G401 (cell line): ENCODE measurements around the gene SLC25A34. TPM values are rescaled to one million over a fixed set of nuclear protein-coding genes. Genes with fewer than 3 reads are reported as not detected.

Source experiments
- DNase-seq: peaks from one replicate; pipeline ENCODE4 v3.0.0-alpha.2; 2015; ENCODE audit warnings: low spot score
- in situ Hi-C: cut with HindIII; loops from 2 replicates; pipeline ENCODE4 v1.10.0; 2016; ENCODE audit warnings: low sequenced_read_pairs, mixed read lengths
- total RNA-seq: library from RNA; depleted of rRNA; stranded (reverse); fragments of >200 nt; shearing (Covaris generic); gene quantifications from 2 replicates; pipeline ENCODE4 v1.2.3, GENCODE V29; 2014

Gene SLC25A34
- total RNA-seq, 1 experiment from 2014 or later, result 0.75 TPM

DNA sequence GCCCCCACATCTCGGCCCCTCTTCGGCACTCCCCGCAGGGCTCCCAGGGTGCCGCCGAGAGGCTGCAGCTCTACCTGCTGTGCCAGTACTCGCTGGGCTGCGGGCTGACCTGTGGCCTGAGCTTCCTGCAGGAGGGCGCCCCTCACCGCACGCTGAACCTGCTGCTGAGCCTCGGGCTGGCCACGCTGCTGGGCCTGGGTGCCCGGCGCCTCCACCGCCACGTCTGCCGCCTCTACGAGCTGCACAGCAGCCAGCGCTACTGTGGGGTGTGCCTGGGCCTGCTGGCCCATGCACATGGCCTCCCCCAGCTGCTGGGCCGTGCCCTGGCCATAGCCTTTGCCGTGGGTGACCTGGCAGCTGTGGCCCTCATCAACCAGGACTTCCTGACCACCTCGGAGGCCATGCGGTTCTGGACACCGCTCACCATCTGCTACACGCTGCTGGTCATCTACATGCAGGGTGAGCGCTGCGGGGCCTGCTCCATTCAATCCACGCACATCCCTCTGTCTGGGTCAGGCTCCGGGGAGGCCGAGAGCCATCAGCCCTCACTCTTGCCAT, 8.1 kb downstream of the SLC25A34 start:
- in situ Hi-C loops, result loop anchor here (25.0 kb wide), 1 partner anchor 157 kb away; the partner anchor contains the start of gene AGMAT
- DNase-seq, result no peak

DNA sequence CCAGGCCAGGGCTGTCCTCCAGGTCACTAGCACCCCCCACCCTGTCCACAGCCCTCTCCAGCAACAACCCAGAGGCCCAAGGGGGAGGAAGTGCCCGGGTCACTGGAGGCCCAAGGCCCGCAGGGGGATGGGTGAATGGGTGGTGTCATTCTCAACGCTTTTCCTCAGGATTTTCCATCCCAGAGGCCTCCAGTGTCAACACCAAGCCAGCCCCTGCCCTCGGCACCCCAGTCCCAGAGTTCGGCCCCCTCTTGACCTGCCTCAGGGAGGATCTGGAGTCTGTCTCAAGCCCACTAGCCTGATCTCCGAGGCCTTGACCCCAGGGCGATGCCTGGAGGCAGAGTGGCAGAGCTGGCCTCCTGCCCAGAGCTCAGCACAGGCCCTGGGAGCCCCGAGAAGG, 11.3 kb downstream of the SLC25A34 start:
- in situ Hi-C loops, result loop anchor here (25.0 kb wide), 1 partner anchor 160 kb away; the partner anchor contains the start of gene AGMAT
- DNase-seq, result no peak

DNA sequence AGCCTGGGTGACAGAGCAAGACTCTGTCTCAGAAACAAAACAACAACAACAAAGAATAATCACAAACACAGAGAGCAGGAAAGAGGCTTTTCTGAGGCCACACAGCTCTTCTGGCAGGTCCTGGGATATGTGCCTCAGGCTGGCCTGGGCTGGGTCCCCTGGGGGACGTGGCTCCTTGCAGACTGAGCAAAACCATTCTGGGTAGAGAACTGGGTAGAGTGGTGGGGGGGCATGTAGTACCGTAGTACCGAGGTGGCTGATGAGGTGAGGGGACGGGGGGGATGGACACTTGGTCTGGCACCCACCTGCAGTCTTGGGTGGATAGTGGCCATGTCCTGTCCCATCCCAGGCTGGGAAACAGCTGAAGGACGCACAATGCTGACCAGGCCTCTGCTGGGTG, 12.2 kb downstream of the SLC25A34 start:
- DNase-seq, result no peak
- in situ Hi-C loops, result loop anchor here (25.0 kb wide), 1 partner anchor 161 kb away; the partner anchor contains the start of gene AGMAT

GRCh38 chr1:15748690-15749398, 12.8 kb downstream of the SLC25A34 start:
- in situ Hi-C loops, result loop anchor here (25.0 kb wide), 1 partner anchor 162 kb away; the partner anchor contains the start of gene AGMAT
- no peak for DNase-seq

DNA sequence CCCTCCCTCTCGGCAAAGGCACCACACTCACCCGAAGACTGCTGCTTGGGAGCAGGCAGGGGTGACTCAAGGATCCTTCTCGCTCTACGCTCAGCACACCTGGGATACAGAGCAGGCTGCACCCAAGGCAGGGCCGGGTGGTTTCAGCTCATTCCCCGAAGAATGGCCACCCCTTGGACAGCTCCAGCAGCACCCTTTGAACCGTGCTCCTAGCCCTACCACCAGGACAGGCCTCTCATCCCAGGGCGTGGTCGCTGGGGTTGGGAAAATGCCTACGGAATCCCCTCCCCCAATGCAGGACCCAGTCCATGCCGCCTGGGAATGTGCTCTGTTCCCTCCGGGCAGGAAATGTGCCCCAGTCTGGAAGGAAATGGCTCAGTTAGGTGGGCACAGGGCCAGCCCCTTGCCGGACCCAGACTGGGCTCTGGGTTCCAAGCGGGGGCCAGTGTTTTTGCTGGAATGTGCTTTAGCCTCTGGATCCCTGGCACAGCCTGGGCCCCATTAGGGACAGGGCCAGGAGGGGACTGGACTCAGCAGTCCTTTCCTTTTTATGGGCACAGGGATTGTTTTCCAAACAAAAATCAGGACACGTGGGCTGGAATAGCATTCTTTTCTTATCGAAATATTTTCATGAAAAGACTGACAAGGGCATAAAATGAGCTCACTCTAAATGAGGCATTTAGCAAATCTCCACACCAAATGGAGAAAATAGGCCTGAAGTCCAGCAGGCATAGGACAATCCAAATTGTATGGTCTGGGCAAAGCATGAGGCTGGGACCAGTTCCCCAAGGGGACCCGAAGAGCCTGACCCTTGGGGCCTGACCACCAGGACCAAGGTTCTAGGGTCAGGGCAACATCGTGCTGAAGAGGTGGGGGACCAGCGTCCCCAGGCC, 13.6 kb downstream of the SLC25A34 start:
- no peak for DNase-seq
- in situ Hi-C loops, result loop anchor here (25.0 kb wide), 1 partner anchor 162 kb away; the partner anchor contains the start of gene AGMAT

- DNase-seq, result no peak
- in situ Hi-C loops, result no loop called here
Measured at GRCh38 chr1:15750924-15751323, 14.9 kb downstream of the SLC25A34 start.

- DNase-seq, result no peak
Measured at GRCh38 chr1:15751717-15752116, 15.7 kb downstream of the SLC25A34 start.

GRCh38 chr1:15753776-15754175, 17.7 kb downstream of the SLC25A34 start:
- in situ Hi-C loops, result no loop called here
- no peak for DNase-seq

More at GRCh38 chr1:15751717-15752116, 15.7 kb downstream of the SLC25A34 start:
- in situ Hi-C loops, result no loop called here

DNA sequence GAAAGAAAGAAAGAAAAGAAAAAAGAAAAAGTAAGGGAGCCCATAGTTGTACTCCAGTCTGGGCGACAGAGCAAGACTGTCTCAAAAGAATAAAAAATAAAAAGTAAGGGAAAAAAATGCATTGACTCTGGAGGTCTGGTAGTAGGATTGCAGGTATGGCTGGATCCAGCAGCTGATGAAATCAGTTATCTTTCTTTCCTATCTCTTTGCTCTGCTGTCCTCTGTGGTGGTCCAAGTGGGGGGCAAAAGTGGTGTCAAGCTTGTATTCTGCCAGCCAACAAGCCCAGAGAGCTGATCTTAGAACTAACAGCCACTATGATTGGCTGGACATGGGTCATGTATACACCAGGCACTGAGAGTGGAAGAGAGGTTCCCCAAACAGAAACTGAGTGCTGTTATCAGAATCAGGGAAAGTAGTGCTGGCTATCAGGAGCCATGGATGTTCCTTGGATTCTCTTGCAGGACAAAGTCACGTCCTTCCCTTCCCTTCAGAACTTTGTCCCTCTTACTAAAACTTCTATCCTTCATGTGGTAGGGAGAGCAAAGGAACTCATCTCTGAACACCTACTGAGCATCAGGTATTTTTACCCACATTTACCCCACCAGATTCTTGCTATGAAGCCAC, 19.1 kb downstream of the SLC25A34 start:
- in situ Hi-C loops, result no loop called here
- DNase-seq, result no peak

DNA sequence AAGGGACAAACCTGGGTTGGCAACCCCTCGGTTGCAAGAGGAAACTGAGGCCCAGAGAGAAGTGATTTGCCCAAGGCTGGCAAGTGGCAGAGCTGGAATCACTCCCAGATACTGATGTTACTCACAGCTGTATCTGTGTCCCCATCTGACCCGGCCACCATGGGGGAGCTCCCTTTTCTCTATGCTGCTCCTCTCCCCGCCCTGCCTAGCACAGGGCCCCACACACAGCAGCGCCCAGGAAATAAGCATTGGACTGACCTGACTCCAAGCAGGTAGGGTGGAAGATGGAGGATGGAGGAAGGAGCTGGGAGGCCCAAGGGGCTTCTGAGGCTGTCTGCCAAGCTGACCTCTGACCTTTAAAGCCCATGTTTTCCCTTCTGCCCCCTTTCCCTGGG, 19.6 kb downstream of the SLC25A34 start:
- in situ Hi-C loops, result no loop called here
- DNase-seq, result no peak

GRCh38 chr1:15756143-15757015, 20.3 kb downstream of the SLC25A34 start:
- in situ Hi-C loops, result no loop called here
- DNase-seq, result no peak

- DNase-seq, result no peak
- in situ Hi-C loops, result no loop called here
Measured at GRCh38 chr1:15757016-15757543, 21.0 kb downstream of the SLC25A34 start.

- in situ Hi-C loops, result no loop called here
- DNase-seq, result no peak
Measured at GRCh38 chr1:15757575-15758342, 21.7 kb downstream of the SLC25A34 start.

DNA sequence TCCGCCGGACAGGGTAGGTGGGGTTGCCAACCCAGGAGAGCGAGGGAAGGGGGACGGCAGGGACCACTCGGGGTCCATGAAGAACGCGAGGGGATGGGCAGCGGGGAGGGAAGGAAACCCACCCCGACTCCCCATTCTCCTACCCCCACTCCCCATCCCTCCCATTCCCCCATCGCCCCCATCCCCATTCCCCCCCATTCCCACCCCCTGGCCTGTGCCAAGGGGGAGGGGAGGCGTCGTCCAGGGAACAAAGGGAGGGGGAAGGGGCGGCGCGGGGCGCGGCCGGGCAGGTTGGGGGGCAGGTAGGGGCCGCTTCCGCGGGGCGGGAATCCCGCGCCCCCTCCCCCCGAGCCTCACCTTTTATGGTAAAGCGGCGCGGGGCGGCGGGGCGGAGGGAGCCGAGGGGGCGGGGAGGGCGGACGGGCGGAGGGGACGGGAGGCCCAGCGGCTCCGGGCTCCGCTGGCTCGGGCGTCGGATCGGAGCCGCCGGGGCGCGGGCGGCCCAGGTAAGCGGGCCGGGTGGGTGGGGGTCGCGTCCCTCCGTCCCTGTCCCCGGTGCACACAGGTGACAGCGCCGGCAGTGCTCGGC, 22.4 kb downstream of the SLC25A34 start, which contains the start of gene FBLIM1:
TSS of gene FBLIM1 (plus strand) at position 453 of the 589 bp plus-strand sequence. CDS start 6,189 bp downstream, outside the sequence.
- no peak for DNase-seq
- in situ Hi-C loops, result no loop called here

DNA sequence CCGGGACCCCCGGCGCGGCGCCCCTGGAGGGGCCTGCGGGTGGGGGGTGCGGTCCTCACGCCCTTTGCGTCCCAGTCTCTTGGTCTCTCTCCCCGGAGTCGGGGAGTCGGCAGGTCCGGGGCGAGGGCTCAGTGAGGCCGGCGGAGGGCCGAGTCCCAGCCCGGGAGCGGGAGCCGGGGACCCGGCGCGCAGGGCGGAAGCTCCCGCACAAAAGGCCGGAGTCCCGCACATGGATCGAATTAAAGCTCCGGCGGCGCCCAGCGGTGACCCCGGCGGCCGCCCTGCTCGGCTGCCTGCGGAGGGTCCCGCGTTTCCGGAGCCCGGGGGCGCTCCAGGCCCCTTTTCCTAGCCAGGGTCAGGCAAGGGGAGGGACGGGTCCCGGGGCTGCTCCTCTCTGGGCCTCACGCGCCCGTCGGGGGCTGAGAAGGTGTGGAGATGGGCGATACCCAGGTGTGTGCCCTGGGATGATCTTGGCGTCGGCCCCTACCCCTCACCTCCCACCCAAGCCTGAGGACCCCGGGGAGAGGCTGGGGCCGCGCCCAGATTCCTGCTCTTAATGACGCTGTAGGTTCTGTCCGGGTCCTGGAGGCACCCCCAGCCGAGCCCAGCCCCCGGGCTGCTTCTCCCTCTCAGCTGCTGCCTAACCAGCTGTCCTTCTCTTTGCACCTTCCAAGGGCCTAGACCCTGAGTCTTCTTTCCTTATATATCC, 23.0 kb downstream of the SLC25A34 start:
- in situ Hi-C loops, result no loop called here
- no peak for DNase-seq

DNA sequence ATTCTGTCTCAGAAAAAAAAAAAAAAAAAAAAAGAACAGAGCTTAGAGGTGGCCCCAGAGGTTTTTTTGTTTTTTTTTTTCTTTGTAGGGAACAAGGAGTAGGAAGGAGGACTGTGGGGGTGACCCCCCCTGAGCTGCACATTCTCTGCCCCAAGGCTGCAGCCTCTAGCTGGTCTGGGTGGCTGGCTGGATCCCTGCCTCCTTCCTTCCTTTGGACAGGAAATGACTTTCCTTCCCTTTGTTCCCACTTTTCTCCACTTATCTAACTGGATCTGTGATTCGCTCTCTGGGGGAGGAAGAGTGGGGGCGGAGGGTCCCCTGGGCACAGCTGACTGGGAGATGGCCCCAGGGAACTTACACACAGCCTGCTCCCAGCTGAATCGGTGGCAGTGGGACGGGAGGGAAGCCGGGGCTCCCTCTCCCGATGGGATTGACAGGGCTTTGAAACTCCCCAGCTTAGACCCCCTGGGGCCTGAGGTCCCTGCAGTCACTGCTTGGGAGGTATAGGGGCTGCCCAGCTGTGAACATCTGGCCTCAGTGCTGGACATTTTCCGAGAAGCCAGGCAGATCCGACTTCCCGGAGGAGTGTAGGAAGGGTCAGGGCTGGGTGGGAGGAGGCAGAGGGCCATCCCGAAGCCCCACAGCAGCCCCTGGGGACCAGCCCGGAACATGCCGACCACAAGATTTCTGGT, 24.6 kb downstream of the SLC25A34 start:
- in situ Hi-C loops, result no loop called here
- no peak for DNase-seq
